GM21515 (cell line): ENCODE data around the gene ZNF576.
"Not testable (repeated sequence)": the region's sequence is repeated elsewhere in the genome, so short reads cannot be mapped to it uniquely, and the experiment has no call there.

Experiments
- ATAC-seq: cut with Tn5 transposase; IDR thresholded peaks from one replicate; pipeline ENCODE4 v1.9.1; 2021; ENCODE audit not compliant: unreplicated experiment

The ZNF576 gene

GRCh38 chr19:43574424-43575155, 21.8 kb upstream of the ZNF576 start:
- no peak for ATAC-seq

DNA sequence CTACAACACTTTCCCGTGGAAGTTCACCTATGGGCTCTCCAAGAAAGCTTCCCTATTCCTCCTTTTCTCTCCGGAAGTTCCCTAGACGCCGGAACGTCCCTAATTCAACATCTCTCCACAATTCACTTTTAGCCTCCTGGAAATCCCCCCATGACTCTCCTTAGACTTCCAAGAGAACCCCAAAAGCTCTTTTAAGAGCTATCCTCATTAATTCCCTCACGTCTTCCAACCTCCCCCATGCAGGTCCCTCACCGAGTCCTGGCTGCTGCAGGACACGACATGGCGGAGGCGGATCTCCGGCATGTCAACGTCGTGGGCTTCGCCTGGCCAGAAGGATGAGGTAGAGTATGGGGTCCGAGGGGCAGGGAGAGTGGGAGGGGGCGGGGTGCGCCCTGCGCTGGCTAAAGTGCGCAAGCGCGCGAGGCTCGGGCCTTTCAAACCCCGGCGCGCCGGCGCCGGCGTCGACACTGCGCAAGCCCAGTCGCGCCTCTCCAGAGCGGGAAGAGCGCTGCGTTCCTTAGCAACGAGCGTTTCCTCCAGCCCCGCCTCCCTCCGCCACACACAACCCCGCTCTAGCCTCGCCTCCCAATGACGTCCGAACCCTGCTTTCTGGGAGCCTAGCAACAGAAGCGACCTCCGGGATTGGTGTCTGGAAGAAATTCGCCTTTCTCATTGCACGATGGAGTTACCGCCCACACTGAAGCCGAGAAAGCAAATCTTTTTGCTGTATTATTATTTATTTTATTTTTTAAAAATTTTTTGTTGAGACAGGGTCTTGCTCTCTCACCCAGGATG, 21.0 kb upstream of the ZNF576 start, which contains the start of the genes PINLYP and XRCC1:
TSS of gene PINLYP (plus strand) at position 646 of the 795 bp plus-strand sequence. CDS start 1,391 bp downstream, outside the sequence.
TSS of gene XRCC1 (minus strand) at position 372 of the 795 bp plus-strand sequence. CDS start at position 303, 69 bp downstream.
- peak; percentile 90 for ATAC-seq

GRCh38 chr19:43575955-43576878, 20.2 kb upstream of the ZNF576 start:
- ATAC-seq: no peak

DNA sequence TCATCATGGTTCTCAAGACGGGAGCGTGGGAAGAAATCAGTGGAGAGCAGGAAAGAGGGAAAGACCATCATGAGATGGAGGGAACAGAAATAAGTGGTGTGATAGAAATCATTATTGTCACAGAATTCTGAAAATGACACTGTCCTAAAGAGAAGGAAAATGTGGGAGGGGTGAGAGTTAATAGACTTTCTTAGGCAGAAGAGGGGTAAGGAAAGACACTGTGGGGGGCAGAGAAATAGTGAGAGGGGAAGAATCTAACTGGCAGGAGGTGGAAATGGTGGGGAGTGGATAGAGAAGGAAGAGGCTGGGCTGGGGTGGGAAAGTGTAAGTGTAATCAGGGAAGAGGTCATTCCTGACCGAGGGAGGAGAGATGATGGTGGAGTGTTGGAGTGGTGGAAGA, 17.6 kb upstream of the ZNF576 start:
- ATAC-seq: no peak

DNA sequence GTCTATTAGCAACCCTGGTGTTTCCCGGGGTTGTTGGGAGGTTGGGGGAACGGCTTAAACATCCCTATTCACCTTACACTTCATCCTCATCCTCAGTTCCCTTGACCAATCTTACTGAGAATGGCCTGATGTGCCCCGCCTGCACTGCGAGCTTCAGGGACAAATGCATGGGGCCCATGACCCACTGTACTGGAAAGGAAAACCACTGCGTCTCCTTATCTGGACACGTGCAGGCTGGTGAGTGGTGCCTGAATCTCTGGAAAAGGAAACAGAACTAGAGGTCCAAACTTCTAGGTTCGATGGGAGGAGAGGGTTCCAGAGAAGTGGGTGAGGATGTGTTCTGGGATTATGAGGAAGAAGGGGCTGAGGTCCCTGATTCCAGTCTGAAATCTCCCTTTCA, 14.9 kb upstream of the ZNF576 start:
- no peak for ATAC-seq

- no peak for ATAC-seq
Measured at GRCh38 chr19:43582495-43582894, 13.9 kb upstream of the ZNF576 start.

- ATAC-seq: no peak
Measured at GRCh38 chr19:43584484-43584883, 11.9 kb upstream of the ZNF576 start.

- ATAC-seq: no peak
Measured at GRCh38 chr19:43586346-43586745, 10.0 kb upstream of the ZNF576 start.

DNA sequence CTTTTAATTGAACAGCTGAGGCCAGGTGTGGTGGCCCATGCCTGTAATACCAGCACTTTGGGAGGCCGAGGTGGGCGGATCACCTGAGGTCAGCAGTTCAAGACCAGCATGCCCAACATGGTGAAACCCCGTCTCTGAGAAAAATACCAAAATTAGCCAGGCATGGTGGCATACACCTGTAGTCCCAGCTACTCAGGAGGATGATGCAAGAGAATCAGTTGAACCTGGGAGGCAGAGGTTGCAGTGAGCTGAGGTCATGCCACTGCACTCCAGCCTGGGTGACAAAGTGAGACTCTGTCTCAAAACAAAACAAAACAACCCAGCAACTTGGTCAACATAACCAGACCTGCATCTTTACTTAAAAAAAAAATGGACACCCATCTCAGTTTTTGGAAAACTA, 9.4 kb upstream of the ZNF576 start:
- ATAC-seq: not testable (repeated sequence)

GRCh38 chr19:43589277-43589676, 7.1 kb upstream of the ZNF576 start:
- no peak for ATAC-seq

DNA sequence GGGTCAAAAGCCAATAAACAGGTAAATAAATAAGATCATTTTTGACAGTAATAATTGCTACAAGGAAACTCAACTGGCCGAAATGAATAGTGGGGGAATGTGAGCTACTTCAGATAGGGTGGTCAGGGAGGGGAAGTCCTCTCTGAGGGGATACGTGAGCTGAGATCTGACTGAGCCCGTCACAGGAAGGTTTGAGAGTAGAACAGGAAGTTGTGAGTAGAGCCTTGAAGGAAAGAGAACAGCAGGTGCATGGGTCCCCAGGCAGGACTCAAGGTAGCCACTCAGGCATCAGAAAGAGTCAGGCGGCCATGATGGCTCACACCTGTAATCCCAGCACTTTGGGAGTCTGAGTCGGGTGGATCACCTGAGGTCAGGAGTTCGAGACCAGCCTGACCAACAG, 6.7 kb upstream of the ZNF576 start:
- ATAC-seq: no peak

DNA sequence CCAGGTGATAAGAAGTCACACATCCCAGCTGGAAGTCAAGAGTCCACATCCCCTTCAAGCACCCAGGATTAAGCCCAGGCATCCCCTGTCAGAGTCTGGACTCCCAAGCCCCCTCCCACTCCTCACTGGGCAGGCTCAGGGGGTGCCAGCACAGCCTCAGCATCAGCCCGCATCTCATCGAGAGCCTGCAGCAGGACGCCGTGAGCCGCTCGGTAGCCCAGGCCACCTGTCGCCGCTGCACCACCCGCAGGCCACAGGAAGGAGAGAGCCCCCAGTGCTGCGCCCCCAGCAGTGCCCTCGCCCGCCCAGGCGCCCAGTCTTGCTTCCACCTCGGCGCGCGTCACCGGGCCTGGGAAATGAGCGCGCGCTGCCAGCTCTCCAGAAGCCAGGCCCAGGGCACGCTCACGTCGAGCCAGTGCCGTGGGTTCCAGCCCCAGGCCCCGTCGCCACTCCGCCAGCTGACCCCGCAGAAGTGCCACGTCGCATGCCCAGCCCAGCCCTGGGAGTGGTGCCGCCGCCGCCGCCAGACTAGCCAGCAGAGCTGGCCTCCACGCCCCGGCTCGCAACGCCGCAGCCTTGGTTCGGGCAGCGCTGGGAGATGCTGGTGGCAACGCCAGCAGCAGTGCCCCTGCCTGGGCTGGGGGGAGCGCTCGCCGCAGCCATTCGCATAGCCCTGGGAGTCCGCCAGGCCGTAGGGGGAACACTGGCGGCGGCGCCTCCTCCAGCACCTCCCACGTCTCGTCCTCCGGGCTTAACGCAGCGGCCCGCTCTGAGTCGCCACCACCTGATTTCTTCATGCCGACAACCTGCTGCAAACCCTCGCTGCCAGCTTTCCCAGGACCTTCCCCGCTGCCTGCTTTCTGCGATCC, 4.3 kb upstream of the ZNF576 start:
- ATAC-seq: no peak

DNA sequence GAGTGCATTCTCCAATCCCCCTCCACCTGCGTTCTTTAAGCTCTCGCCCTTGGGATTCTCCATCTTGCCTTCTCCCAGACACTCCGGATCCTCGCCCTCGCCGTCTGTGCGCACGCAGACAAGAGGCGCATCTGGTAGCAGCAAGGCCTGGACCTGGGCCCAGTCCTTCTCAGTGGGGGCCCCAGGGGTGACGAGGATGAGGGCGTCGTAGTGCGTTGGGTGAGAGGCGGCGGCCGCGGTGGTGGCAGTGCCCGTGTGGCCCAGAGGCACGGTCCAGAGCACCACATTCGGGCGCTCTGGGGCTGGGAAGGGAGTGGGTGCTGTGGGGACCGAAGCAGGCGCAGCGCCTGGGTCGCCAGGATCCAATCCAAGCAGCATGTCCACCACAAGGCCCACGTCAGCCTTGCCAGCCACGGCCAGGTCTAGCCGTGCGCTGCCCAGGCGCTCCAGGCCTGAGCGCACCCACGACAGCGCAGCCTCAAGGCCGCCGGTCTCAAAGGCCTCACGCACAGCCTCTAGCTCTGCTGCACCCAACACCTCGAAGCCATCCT, 3.5 kb upstream of the ZNF576 start:
- ATAC-seq: no peak

DNA sequence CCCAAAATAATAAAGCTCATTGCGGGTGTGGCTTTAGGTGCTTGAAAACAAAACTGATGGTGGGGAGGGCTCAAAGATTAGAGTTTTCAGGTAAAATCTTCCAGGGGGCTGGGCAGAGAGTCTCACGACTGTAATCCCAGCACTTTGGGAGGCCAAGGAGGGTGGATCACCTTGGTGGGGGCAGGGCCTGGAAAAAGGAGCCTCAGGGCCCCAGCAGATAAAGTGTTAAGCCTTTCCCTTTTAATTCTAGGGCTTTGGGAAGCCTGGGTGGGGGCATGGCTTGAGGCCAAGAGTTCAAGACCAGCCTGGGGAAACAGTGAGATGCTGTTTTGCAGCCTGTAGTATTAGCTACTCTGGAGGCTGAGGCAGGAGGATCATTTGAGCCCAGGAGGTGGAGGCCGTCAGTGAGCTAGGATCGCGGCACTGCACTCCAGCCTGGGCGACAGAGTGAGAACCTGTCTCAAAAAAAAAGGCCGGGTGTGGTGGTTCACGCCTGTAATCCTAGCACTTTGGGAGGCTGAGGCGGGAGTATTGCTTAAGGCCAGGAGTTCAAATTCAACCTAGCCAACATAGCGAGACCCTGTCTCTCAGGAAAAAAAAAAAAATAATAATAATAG, 2.2 kb upstream of the ZNF576 start:
- no peak for ATAC-seq

GRCh38 chr19:43594710-43595604, 1.4 kb upstream of the ZNF576 start:
- no peak for ATAC-seq

DNA sequence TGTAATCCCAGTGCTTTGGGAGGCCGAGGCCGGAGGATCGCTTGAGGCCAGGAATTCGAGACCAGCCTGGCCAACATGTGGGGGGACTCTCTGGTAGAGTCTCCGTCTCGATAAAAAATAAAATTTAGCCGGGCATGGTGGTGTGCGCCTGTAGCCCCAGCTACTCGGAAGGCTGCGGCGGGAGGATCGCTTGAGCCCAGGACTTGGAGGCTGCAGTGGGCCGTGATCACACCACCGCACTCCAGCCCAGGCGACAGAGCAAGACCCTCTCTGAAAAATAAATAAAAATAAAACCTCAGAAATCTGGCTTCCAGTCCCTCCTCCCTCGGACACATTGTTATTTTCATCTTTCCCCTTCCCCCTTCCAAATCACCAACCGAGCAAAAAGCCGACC, 793 bp upstream of the ZNF576 start:
- peak; percentile 7 for ATAC-seq

DNA sequence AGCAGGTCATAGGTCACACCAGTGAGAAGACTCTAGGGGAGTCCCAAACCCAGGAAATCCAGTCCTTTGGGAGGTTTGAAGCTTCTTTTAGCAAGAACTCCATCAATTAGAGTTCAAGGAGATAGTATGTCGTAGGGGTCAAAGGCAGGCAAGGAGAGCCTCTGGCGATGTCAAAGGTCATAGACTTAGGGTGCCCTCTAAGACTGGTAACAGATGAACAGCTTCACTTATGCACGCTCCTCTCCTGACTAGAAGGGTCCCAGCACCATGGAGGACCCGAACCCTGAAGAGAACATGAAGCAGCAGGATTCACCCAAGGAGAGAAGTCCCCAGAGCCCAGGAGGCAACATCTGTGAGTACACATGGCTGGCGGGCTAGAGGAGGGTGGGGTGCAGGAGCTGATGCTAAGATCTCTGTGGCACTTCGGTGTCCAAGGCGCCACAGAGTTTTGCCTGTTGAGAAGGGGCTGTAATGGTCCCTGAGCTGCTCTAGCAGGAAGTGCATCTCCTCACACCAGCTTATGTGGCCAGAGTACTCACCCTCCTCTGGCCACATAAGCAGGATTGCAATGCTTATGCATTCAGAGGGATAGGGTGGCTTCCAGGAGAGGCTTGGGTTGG, 557 bp downstream of the ZNF576 start:
- no peak for ATAC-seq

DNA sequence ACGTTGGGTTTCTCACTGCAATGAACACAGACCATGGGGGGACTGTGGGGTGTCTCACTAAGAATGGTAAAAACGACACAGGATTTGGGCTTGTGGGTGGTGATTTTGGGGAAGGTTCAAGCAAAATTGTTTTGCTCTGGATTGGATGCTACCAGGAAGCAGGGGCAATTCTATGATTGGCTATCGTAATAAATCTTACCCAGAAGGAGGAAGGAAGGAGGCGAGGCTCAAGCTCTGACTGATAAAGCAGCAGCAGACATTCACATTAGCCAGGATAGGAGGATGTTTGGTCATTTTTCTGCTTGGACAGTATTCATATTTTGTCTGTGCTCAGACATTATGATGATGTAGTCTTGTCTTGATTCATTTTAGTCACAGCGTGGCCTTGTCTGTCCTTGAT, 1.5 kb downstream of the ZNF576 start:
- no peak for ATAC-seq
